GM12878 (cell line): Measurements from ENCODE around the gene PPP5C. TPM values are rescaled to one million over a fixed set of nuclear protein-coding genes. Genes with fewer than 3 reads are reported as not detected.

Source experiments
- ATAC-seq: fragments of 200-7000 bp; cut with Tn5 transposase; 3 replicates; pipeline ENCODE4 v1.9.1; 2020; ENCODE audit warnings: mild to moderate bottlenecking, moderate library complexity
- BruUV-seq: library from RNA; stranded (reverse); fragments of 400-500 nt; replicated peaks from 2 replicates; lab custom pipeline; 2021; lab: Mats Ljungman, UMichigan
- CTCF ChIA-PET: fragments of 300-600 bp; sonication (Branson Sonifier 250); formaldehyde crosslinking; extraction: SDS; loops from one replicate; lab custom pipeline; 2021; ENCODE audit warnings: inconsistent platforms; lab: Yijun Ruan, JAX
- POLR2A ChIA-PET: fragments of 350-600 bp; formaldehyde crosslinking; extraction: SDS; loops from one replicate; lab custom pipeline; 2021; ENCODE audit warnings: inconsistent platforms; lab: Charles Lee
- RAD21 ChIA-PET: fragments of 300-600 bp; sonication (Branson Sonifier 250); formaldehyde crosslinking; loops from one replicate; lab custom pipeline; 2023; ENCODE audit warnings: antibody characterized with exemption; ENCODE audit not compliant: unreplicated experiment; lab: Charles Lee
- SMC1A ChIA-PET: fragments of 300-600 bp; sonication (Branson Sonifier 250); formaldehyde crosslinking; loops from one replicate; lab custom pipeline; 2023; ENCODE audit not compliant: unreplicated experiment, uncharacterized antibody; lab: Charles Lee
- DNase-seq: peaks from one replicate; pipeline ENCODE4 v3.0.0-alpha.2; 2011; ENCODE audit warnings: low read depth, low spot score
- FAIRE-seq: peaks from 3 replicates; lab custom pipeline; 2011; peaks lifted over from hg19 to GRCh38; lab: Jason Lieb, UNC
- H2AFZ ChIP-seq: 2 replicates; pipeline ENCODE4 v1.6.0; 2011; ENCODE audit warnings: low read depth, low read length, control low read depth; ENCODE audit not compliant: control insufficient read depth
- H3K27ac ChIP-seq: 2 replicates; pipeline ENCODE4 v1.5.1; 2011; ENCODE audit warnings: control low read depth; ENCODE audit not compliant: control insufficient read depth, insufficient read depth
- H3K27me3 ChIP-seq, 2 experiments: replicated peaks in 1 of 2; 2 replicates each; pipeline versions ENCODE4 v1.6.0 to v1.6.1; 2011; ENCODE audit warnings: low read length in 1 of 2; ENCODE audit not compliant: control insufficient read depth in 2 of 2, insufficient read depth in 2 of 2
- H3K36me3 ChIP-seq, 2 experiments: 2 replicates each; pipeline ENCODE4 v1.5.1; 2011; ENCODE audit warnings: low read length in 1 of 2; ENCODE audit not compliant: control insufficient read depth in 2 of 2, insufficient read depth in 2 of 2
- H3K4me1 ChIP-seq: 2 replicates; pipeline ENCODE4 v1.6.1; 2011; ENCODE audit warnings: mild to moderate bottlenecking, low read length, moderate library complexity, mixed read lengths; ENCODE audit not compliant: control insufficient read depth, insufficient read depth
- H3K4me2 ChIP-seq: 2 replicates; pipeline ENCODE4 v1.6.0; 2011; ENCODE audit warnings: control low read depth; ENCODE audit not compliant: control insufficient read depth, insufficient read depth
- H3K4me3 ChIP-seq: fragments of 200-600 bp; sonication (generic); 2 replicates; pipeline ENCODE4 v1.5.1; 2016
- H3K79me2 ChIP-seq: 2 replicates; pipeline ENCODE4 v1.6.0; 2011; ENCODE audit warnings: low read length; ENCODE audit not compliant: control insufficient read depth, insufficient read depth
- H3K9ac ChIP-seq: 2 replicates; pipeline ENCODE4 v1.8.0; 2011; ENCODE audit warnings: low read length, control low read depth, mixed read lengths; ENCODE audit not compliant: control insufficient read depth, insufficient read depth
- H3K9me3 ChIP-seq: replicated peaks from 3 replicates; pipeline ENCODE4 v1.5.1; 2011; ENCODE audit warnings: mild to moderate bottlenecking, low read length; ENCODE audit not compliant: control insufficient read depth, insufficient read depth
- H4K20me1 ChIP-seq: 2 replicates; pipeline ENCODE4 v1.6.0; 2011; ENCODE audit not compliant: control insufficient read depth, insufficient read depth
- EED ChIP-seq: sonication (generic); IDR thresholded peaks from 2 replicates; pipeline ENCODE4 v1.6.1; 2016; ENCODE audit warnings: antibody characterized with exemption, low read depth
- ELK1 ChIP-seq: IDR thresholded peaks from 2 replicates; pipeline ENCODE4 v1.6.1; 2012; ENCODE audit warnings: low read depth, low read length, improper control_type of control experiment
- GABPA ChIP-seq: IDR thresholded peaks from 2 replicates; pipeline ENCODE4 v1.6.1; 2014; ENCODE audit warnings: antibody characterized with exemption, low read depth, mild to moderate bottlenecking, inconsistent platforms
- HSF1 ChIP-seq: fragments of 150-350 bp; IDR thresholded peaks from 2 replicates; pipeline ENCODE4 v1.6.1; 2014; ENCODE audit warnings: mild to moderate bottlenecking, low read depth, low read length
- IKZF2 ChIP-seq, 2 experiments: fragments of 450-650 bp; IDR thresholded peaks; 2 replicates each; pipeline ENCODE4 v1.6.1; 2017; ENCODE audit warnings: mild to moderate bottlenecking in 2 of 2, moderate library complexity in 2 of 2
- MXI1 ChIP-seq: fragments of 150-350 bp; IDR thresholded peaks from 2 replicates; pipeline ENCODE4 v1.6.1; 2011; ENCODE audit warnings: low read depth, mild to moderate bottlenecking, inconsistent platforms, low read length, improper control_type of control experiment
- RAD21 ChIP-seq: IDR thresholded peaks from 2 replicates; pipeline ENCODE4 v1.6.1; 2011; ENCODE audit warnings: mild to moderate bottlenecking, low read depth, low read length, moderate library complexity; ENCODE audit not compliant: insufficient read depth
- RAD51 ChIP-seq: fragments of 450-650 bp; IDR thresholded peaks from 2 replicates; pipeline ENCODE4 v1.6.1; 2016; ENCODE audit warnings: moderate library complexity, mild to moderate bottlenecking, inconsistent platforms
- RCOR1 ChIP-seq: conservative IDR thresholded peaks from 2 replicates; pipeline ENCODE4 v1.6.1; 2012; ENCODE audit warnings: low read depth, low read length, improper control_type of control experiment
- RUNX3 ChIP-seq: IDR thresholded peaks from 2 replicates; pipeline ENCODE4 v1.6.1; 2012; ENCODE audit warnings: low read length, inconsistent platforms
- SMAD5 ChIP-seq: IDR thresholded peaks from 2 replicates; pipeline ENCODE4 v1.6.1; 2016; ENCODE audit warnings: antibody characterized with exemption, low read depth
- SMARCA5 ChIP-seq: fragments of 450-650 bp; IDR thresholded peaks from 2 replicates; pipeline ENCODE4 v1.6.1; 2017; ENCODE audit warnings: mild to moderate bottlenecking
- ZNF24 ChIP-seq: fragments of 450-650 bp; IDR thresholded peaks from 2 replicates; pipeline ENCODE4 v1.6.1; 2017; ENCODE audit warnings: antibody characterized with exemption, mild to moderate bottlenecking
- WGBS: methylation state at CpG from one replicate; pipeline ENCODE4 v1.1.6; 2016; ENCODE audit warnings: low lambda C conversion rate; ENCODE audit not compliant: insufficient replicate concordance, insufficient coverage; ENCODE audit errors: missing lambda C conversion rate; 5-methylcytosine and 5-hydroxymethylcytosine counted together
- in situ Hi-C: fragments of 300-500 bp; cut with MboI; formaldehyde crosslinking; loops from 9 replicates; pipeline ENCODE4 v1.14.3; 2018; ENCODE audit warnings: mixed read lengths
- intact Hi-C: fragments of 100-400 bp; cut with micrococcal nuclease; formaldehyde crosslinking; loops from one replicate; pipeline ENCODE4 v1.14.2; 2022; ENCODE audit not compliant: unreplicated experiment
- polyA plus RNA-seq, 11 experiments: library from polyadenylated mRNA; depleted of rRNA in 4 of 11; unstranded in 6 of 11; stranded (reverse) in 5 of 11; fragments of >200 nt; fragmentation: Nextera tagmentation in 4 of 11; fragmentation: Illumina TruSeq in 1 of 11; extraction: Ambion mirVana in 4 of 11; extraction: Trizol in 1 of 11; gene quantifications; 1 replicate in 1 of 11; 2 replicates in 10 of 11; pipeline versions ENCODE4 v1.2.1 to v1.2.3, GENCODE V29; 2011 to 2016; ENCODE audit warnings: inconsistent platforms in 2 of 11, missing spikeins in 2 of 11, low read depth in 1 of 11
- total RNA-seq, 4 experiments: library from RNA; depleted of rRNA in 3 of 4; stranded (reverse); fragments of >200 nt in 3 of 4; fragmentation: Illumina TruSeq in 1 of 4; extraction: Trizol in 1 of 4; gene quantifications; 2 replicates each; pipeline versions ENCODE4 v1.2.1 to v1.2.3, GENCODE V29; 2013 to 2021

The PPP5C gene
- total and polyA plus RNA-seq, 10 of the 15 experiments (the other 5 are each of a cell fraction or from before 2014, with no cell fraction given): 1.1 to 154 (median 94.5) TPM

GRCh38 chr19:46381756-46382345, 35.0 kb downstream of the PPP5C start:
- Histone ChIP-seq H3K27me3 (no peaks in the 10 kb centered on the region), H3K36me3 (peaks cover 28 to 31% of the 10 kb centered on the region in 2 experiments), H4K20me1 (no peaks in the 10 kb centered on the region), H3K27ac (no peak overlapping the region), H3K9me3 (no peaks in the 10 kb centered on the region), H3K4me2 (no peak overlapping the region), H3K4me3 (no peak overlapping the region), H3K4me1 (no peaks in the 10 kb centered on the region), H3K79me2 (no peaks in the 10 kb centered on the region), H2AFZ (no peak overlapping the region), H3K9ac (no peak overlapping the region)
- WGBS: 95% methylated on average over 15 of the region's 15 CpGs
- FAIRE-seq (no peak), ATAC-seq (no peak), DNase-seq (no peak)
- TF ChIP-seq RAD21 (no peak), IKZF2 (IDR thresholded peaks at IDR 0.05) (no peak), EED (no peak), GABPA (no peak), ELK1 (no peak), RUNX3 (no peak), HSF1 (no peak), RAD51 (no peak), SMAD5 (no peak), MXI1 (no peak), ZNF24 (no peak), RCOR1 (no peak), SMARCA5 (no peak)
- POLR2A ChIA-PET: no interaction called here
- SMC1A ChIA-PET: interaction anchor here (1.2 kb wide), 1 partner anchor 106 kb away, joined by 3 read pairs; no protein-coding TSS in a partner anchor
- CTCF ChIA-PET: interaction anchor here (1.2 kb wide), 1 partner anchor 35 kb away, joined by 4 read pairs; the partner anchor contains the start of gene PPP5C
- RAD21 ChIA-PET: no interaction called here
- BruUV-seq: no TSS peak
- in situ Hi-C loops: no loop called here
- intact Hi-C loops: no loop called here
